ENCODE measurements around the gene C1GALT1.
A peak's percentile ranks its signal among the peaks of the same experiment; 100 is the strongest.
"Not testable (repeated sequence)": the region's sequence is repeated elsewhere in the genome, so short reads cannot be mapped to it uniquely, and the experiment has no call there.

The C1GALT1 gene

DNA sequence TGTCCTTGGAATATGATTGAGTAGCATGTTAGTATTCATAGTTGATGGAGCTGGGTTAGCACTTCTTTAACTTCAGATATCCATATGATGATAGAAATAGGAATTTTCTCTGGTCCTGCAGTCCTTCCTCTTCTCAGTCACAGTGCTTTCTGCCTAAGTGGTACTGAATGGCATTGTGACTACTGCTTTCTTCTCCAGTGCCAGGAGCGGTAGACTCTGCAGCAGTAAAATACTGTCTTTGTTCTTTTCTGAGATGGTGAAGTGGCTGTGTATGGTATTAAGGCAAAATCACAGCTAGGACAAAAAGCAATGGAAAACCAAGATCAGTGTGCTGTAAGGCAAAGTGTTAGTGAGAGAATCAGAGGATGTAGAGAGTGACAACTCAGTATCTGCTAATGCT lies 46.6 kb downstream of the C1GALT1 start:
- Mint-ChIP-seq H3K9me3 (ENCODE audit: low read depth) (peaks cover 15% of the 10 kb centered on the region), H3K4me3 (no peak overlapping the region), H3K4me1 (ENCODE audit: low read depth) (peaks cover 51% of the 10 kb centered on the region), H3K27me3 (no peaks in the 10 kb centered on the region), H3K36me3 (peaks cover 23% of the 10 kb centered on the region), H3K27ac (no peak overlapping the region)

DNA sequence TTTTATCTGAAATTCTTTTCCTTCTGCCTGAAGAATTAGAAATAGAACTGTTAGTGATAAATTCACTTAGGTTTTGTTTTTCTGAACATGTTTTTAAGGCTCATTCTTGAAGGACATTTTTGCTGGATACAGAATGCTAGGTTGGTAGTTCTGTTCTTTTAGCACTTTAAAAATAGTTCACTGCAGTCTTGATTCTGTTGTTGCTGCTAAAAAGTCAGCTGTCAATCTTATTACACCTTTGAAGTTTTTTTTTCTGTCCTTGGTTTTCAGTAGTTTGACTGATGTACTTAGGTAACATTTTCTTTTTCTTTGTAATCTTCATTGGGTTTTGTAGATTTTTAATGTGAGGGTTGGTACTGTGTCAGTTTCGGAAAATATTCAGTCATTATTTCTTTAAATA lies 48.7 kb downstream of the C1GALT1 start:
- Mint-ChIP-seq H3K4me3 (no peak overlapping the region), H3K9me3 (ENCODE audit: low read depth) (peaks cover 15% of the 10 kb centered on the region), H3K27me3 (no peaks in the 10 kb centered on the region), H3K36me3 (peaks cover 25% of the 10 kb centered on the region), H3K4me1 (ENCODE audit: low read depth) (peaks cover 53% of the 10 kb centered on the region), H3K27ac (no peak overlapping the region)

DNA sequence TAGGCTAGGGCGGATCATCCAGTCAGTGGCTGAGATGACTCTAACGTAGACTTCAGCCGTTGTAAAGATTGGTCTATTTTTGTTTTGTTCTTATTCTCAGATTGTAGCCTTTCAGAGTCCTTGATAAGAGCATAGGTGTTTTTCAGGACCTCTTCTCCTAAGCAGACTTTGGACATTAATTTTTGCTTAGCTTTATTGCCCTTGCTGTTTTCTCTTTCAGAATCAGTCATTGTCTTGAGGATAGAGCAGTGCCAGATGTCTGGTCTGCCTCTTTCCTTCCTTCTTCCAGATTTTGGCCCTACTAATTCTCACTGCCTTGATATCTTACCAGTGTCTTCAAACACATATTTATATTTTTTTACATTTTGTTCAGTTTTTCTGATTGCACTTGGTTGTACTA lies 49.5 kb downstream of the C1GALT1 start:
- H3K27ac Mint-ChIP-seq, result peak overlapping the region; percentile 13
- H3K4me1 Mint-ChIP-seq (ENCODE audit: low read depth), result peaks cover 53% of the 10 kb centered on the region
- no peak overlapping the region for H3K4me3 Mint-ChIP-seq
- no peaks in the 10 kb centered on the region for H3K27me3 Mint-ChIP-seq
- H3K9me3 Mint-ChIP-seq (ENCODE audit: low read depth), result peaks cover 15% of the 10 kb centered on the region
- H3K36me3 Mint-ChIP-seq, result peaks cover 27% of the 10 kb centered on the region

DNA sequence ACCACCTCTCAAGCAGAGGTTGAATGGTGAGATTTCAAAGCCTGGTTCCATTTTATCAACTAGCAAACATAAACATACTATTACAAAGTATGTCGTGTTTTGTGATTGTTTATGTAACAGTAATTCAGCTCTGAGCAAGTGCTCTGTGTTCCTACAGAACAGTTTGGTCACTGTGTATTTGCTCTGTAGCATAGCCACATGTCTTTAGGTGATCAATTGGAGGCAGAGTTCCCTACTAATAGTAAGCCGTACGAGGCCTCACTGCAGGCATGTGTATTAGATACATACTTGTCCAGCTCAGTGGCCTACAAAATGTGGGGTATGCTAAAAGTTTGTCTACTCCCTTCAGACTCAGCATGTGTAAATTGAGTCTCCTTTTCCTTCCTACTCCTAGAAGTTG lies 53.0 kb downstream of the C1GALT1 start:
- H3K9me3 Mint-ChIP-seq (ENCODE audit: low read depth), result peaks cover 11% of the 10 kb centered on the region
- H3K4me3 Mint-ChIP-seq, result no peak overlapping the region
- H3K27ac Mint-ChIP-seq, result no peak overlapping the region
- H3K4me1 Mint-ChIP-seq (ENCODE audit: low read depth), result peaks cover 55% of the 10 kb centered on the region
- peaks cover 33% of the 10 kb centered on the region for H3K36me3 Mint-ChIP-seq
- no peaks in the 10 kb centered on the region for H3K27me3 Mint-ChIP-seq

DNA sequence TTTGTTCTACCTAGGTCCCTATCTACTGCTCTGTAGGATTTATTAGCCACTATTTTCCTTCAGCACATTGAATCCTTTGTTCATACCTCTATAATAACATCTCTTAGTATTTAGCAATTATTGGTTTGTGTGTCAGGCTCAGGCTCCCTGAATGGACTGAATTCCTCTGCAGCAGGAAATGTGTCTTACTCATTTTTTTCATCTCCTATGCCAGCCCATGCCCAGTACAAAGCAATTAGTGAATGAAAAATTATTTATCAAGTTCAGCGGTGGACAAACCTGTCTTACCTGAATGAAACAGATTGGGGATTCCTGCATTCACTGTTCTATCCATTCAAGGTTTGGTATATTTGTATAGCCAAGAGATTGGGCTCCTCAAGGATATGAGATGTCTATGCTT lies 53.7 kb downstream of the C1GALT1 start:
- Mint-ChIP-seq H3K36me3 (peaks cover 30% of the 10 kb centered on the region), H3K4me1 (ENCODE audit: low read depth) (peaks cover 58% of the 10 kb centered on the region), H3K4me3 (no peak overlapping the region), H3K9me3 (ENCODE audit: low read depth) (peaks cover 7% of the 10 kb centered on the region), H3K27me3 (no peaks in the 10 kb centered on the region), H3K27ac (peak overlapping the region; percentile 11)

DNA sequence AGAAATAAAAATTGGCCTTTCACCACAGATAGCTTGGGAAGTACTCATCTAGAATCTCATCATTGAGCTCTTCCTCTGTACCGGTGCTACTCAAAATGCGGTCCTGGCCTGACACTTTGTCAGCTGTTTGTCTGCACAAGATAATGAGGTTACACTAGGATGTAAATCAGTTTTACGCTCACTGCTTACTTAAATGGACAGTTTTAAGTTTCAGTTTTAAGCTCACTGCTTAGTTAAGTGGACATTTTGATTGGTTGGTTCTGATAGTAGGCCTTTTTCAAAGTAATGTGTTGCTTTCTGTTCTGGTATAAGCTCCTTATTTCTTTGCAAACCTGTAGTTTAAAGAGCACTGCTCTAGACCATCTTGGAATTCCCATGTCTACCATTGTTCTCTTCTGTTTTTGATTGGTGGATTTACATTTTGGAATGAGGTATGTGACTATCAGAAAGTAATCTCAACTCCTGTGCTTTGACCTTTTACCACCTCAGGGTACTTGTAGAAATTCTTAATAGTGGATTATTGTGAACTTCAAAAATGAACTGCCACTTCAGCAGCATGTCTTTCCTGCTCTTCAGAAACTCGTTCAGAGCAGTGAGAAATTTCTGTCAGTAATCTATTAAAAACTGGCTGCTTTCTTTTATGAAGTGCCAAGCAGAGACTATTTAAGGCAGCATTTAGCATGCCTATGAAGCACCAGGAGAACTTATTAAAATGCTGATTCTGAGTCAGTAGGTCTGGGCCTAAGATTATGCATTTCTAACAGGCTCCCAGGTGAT lies 55.0 kb downstream of the C1GALT1 start:
- Mint-ChIP-seq H3K4me1 (ENCODE audit: low read depth) (peaks cover 50% of the 10 kb centered on the region), H3K27me3 (no peaks in the 10 kb centered on the region), H3K9me3 (ENCODE audit: low read depth) (no peaks in the 10 kb centered on the region), H3K27ac (peak overlapping the region; percentile 22), H3K36me3 (peaks cover 25% of the 10 kb centered on the region), H3K4me3 (no peak overlapping the region)

DNA sequence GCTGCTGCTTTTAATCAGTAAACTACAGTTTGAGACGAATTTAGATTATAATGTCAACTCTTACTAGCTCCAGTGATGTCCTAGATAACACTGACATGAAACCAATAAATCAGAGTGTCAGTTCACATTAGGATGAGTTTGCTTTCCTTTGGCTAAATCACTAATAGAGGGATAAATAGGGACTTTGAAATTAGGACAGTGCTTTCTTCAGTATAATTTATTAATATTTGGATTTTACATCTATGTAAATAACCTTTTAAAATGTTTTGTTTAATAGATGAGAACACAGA lies 55.6 kb downstream of the C1GALT1 start:
- H3K36me3 Mint-ChIP-seq, result peaks cover 29% of the 10 kb centered on the region

DNA sequence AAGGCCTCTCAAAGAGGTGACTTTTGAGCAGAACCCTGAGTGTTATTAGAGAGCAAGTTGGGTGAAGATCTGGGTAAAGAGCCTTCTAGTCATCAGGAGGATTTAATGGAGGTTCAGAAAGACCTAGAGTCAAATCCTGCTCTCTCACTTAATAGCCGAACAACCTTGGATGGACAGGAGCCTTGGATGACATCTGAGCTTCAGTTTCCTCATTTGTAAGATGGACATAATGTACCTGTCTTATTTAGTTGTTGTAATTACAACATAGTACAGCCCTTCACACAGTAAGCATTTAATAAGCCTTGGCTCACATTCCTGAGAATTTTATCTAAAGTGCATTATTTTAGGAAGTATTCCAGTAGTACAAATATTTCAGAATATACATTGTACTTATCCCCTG lies 57.0 kb downstream of the C1GALT1 start:
- Mint-ChIP-seq H3K9me3 (ENCODE audit: low read depth) (no peaks in the 10 kb centered on the region), H3K27me3 (no peaks in the 10 kb centered on the region), H3K4me3 (no peak overlapping the region), H3K4me1 (ENCODE audit: low read depth) (peaks cover 48% of the 10 kb centered on the region), H3K27ac (no peak overlapping the region), H3K36me3 (peaks cover 34% of the 10 kb centered on the region)

More for the DNA sequence above, 55.6 kb downstream of the C1GALT1 start:
- H3K27me3 Mint-ChIP-seq, result no peaks in the 10 kb centered on the region
- H3K4me3 Mint-ChIP-seq, result no peak overlapping the region
- H3K4me1 Mint-ChIP-seq (ENCODE audit: low read depth), result peaks cover 55% of the 10 kb centered on the region
- no peaks in the 10 kb centered on the region for H3K9me3 Mint-ChIP-seq (ENCODE audit: low read depth)
- H3K27ac Mint-ChIP-seq, result peak overlapping the region; percentile 18

DNA sequence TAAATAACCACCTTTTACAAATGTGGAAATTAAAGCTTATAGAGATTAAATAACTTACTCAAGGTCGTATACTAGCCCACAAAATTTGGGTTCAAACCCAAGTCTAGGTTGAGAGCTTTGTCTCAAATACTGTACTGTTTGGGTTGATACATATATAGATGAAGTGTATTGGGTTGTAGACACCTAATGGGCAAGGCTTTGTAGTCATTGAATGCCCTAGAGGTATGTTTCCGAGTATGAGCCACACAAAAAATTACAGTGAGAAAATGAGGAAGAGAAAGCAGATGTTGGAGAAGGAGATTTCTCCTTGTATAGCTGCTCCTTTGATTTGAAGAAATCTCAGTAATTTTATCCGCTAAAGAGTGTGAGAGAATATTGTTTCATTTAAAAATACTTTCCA lies 60.6 kb downstream of the C1GALT1 start:
- H3K36me3 Mint-ChIP-seq, result peaks cover 29% of the 10 kb centered on the region
- no peak overlapping the region for H3K27ac Mint-ChIP-seq
- H3K4me3 Mint-ChIP-seq, result no peak overlapping the region
- no peaks in the 10 kb centered on the region for H3K9me3 Mint-ChIP-seq (ENCODE audit: low read depth)
- H3K4me1 Mint-ChIP-seq (ENCODE audit: low read depth), result peaks cover 47% of the 10 kb centered on the region
- H3K27me3 Mint-ChIP-seq, result no peaks in the 10 kb centered on the region

DNA sequence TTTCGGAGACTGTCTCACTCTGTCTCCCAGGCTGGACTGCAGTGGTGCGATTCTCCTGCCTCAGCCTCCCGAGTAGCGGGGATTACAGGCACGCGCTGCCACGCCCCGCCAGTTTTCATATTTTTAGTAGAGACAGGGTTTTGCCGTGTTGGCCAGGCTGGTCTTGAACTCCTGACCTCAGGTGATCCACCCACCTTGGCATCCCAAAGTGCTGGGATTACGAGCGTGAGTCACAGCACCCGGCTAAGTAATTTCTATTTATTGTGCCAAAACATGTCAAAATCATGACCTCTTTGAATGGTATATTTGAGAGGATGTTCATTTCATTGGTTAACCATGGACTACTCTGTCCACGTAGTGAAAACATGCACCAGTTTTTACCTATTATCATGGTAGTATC lies 62.9 kb downstream of the C1GALT1 start:
- H3K27me3 Mint-ChIP-seq, result not testable (repeated sequence)

DNA sequence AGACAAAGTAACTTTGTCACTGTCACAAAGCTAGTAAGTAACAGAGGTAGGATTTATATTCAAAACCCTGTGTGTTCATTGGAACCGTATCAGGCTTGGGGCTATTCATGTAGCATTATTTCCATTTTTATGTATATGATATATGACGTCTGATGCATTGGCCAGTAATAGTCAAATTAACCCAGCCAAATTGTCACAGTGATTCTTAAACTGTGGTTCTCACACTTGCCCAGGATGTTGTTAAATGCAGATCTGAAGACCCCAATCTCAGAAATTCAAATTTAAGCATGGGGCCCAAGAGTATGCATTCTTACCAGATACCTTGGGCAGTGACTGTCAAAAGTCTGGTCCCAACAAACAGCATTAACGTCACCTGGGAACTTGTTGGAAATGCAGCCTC lies 63.9 kb downstream of the C1GALT1 start:
- no peaks in the 10 kb centered on the region for H3K9me3 Mint-ChIP-seq (ENCODE audit: low read depth)
- H3K27me3 Mint-ChIP-seq, result no peaks in the 10 kb centered on the region
- H3K4me1 Mint-ChIP-seq (ENCODE audit: low read depth), result peaks cover 35% of the 10 kb centered on the region
- peaks cover 22% of the 10 kb centered on the region for H3K36me3 Mint-ChIP-seq
- no peak overlapping the region for H3K4me3 Mint-ChIP-seq
- no peak overlapping the region for H3K27ac Mint-ChIP-seq

More for the DNA sequence above, 62.9 kb downstream of the C1GALT1 start:
- Mint-ChIP-seq H3K36me3 (peaks cover 20% of the 10 kb centered on the region), H3K4me1 (ENCODE audit: low read depth) (peaks cover 38% of the 10 kb centered on the region)
- H3K4me3 Mint-ChIP-seq; H3K9me3 Mint-ChIP-seq (ENCODE audit: low read depth); H3K27ac Mint-ChIP-seq: not testable (repeated sequence)

DNA sequence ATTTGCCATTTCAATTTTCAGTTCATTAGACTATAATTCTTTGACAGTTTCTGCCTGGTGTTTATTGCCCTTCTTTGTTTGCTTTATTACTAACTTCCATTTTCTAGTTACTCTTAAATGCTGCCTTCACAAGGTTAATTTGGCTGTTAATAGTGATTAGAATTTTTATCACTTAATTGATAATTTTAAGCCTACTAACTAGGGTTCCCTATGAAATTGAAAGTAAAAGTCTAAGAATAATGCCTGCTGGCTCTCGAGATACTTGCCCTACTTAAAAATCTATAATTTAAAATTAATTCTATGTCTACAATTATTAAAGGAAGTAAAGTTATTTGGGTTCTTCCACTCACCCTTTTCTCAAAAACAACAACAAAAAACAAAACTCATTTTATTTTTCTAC lies 65.3 kb downstream of the C1GALT1 start:
- peaks cover 27% of the 10 kb centered on the region for H3K36me3 Mint-ChIP-seq
- no peak overlapping the region for H3K27ac Mint-ChIP-seq
- H3K4me3 Mint-ChIP-seq, result no peak overlapping the region
- H3K4me1 Mint-ChIP-seq (ENCODE audit: low read depth), result peaks cover 36% of the 10 kb centered on the region
- H3K27me3 Mint-ChIP-seq, result no peaks in the 10 kb centered on the region
- H3K9me3 Mint-ChIP-seq (ENCODE audit: low read depth), result no peaks in the 10 kb centered on the region

DNA sequence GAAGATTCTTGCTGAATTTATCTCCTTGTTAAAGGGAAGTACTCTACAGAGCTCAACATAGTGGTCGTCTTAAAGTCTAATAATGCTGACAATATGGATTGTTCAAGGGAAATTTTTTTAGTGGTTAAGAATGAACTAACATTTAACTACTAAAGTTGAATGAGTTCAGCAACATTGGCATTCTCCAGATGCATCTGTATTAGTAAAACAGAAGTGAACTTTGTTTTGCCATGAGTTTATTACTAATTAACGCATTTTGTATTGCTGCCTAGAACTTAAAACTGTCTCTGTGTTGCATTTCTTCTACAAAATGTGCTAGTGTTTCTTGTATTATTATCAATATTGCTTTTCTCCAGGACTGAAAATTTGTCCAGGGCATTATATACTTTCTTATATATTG lies 67.5 kb downstream of the C1GALT1 start:
- H3K4me1 Mint-ChIP-seq (ENCODE audit: low read depth), result peaks cover 30% of the 10 kb centered on the region
- H3K27ac Mint-ChIP-seq, result no peak overlapping the region
- no peak overlapping the region for H3K4me3 Mint-ChIP-seq
- H3K27me3 Mint-ChIP-seq, result no peaks in the 10 kb centered on the region
- peaks cover 13% of the 10 kb centered on the region for H3K36me3 Mint-ChIP-seq
- H3K9me3 Mint-ChIP-seq (ENCODE audit: low read depth), result no peaks in the 10 kb centered on the region

DNA sequence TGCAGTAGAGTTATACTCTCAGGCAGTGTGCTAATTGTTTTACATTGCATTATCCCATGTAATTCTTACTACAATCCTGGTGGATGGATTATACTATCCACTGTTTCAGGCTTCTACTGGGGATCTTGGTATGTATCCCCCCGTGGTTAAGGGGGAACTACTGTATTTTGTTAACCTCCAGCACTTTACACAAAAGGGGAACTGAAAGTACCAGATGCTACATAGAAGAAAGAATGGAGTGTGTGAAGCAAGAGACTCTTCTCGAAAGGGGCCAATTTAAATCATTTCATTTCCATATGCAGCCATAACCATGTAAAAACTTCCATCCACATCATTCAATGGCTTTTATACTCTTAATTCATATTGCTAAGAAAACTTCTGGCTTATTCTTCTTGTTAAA lies 69.4 kb downstream of the C1GALT1 start:
- H3K36me3 Mint-ChIP-seq, result peaks cover 10% of the 10 kb centered on the region
- H3K4me1 Mint-ChIP-seq (ENCODE audit: low read depth), result peaks cover 25% of the 10 kb centered on the region
- H3K9me3 Mint-ChIP-seq (ENCODE audit: low read depth), result no peaks in the 10 kb centered on the region
- no peak overlapping the region for H3K4me3 Mint-ChIP-seq
- no peaks in the 10 kb centered on the region for H3K27me3 Mint-ChIP-seq
- H3K27ac Mint-ChIP-seq, result no peak overlapping the region

DNA sequence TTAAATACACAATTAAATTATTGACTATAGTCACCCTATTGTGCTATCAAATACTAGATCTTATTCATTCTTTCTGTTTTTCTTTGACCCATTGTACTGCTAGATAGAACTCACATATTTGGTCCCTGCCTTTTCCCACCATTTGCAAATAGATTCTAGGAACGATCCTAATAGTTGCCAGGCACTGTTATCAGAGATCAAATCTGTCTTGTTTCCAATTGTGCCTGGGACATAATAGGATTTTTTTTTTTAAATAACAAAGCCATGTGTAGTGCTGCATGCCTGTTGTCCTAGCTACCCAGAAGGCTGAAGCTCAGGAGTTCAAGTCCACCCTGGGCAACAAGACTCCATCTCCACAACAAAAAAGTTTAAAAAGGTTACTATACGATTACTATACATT lies 72.0 kb downstream of the C1GALT1 start:
- Mint-ChIP-seq H3K4me1 (ENCODE audit: low read depth) (peaks cover 30% of the 10 kb centered on the region), H3K4me3 (no peak overlapping the region), H3K36me3 (peaks cover 10% of the 10 kb centered on the region), H3K9me3 (ENCODE audit: low read depth) (no peaks in the 10 kb centered on the region), H3K27ac (peak overlapping the region; percentile 4), H3K27me3 (no peaks in the 10 kb centered on the region)

DNA sequence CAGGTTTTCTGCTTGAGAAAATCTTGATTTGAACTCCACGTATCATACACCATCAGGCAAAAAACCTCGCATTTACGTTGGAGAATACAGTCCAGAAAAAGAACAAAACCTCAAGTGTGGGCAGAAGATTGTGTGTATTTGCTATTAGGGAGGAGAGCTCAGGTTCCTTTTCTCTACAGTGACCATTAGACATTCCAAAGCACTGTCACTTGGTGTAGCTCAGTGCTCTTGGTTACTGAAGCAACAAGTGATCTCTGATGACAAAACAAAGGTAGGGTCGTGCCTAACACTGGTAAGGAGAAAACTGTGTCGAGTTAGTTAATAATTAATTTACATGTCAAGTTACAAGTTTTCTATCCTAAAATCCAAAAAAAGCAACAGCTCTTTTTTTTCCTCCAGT lies 72.6 kb downstream of the C1GALT1 start:
- Mint-ChIP-seq H3K9me3 (ENCODE audit: low read depth) (no peaks in the 10 kb centered on the region), H3K4me1 (ENCODE audit: low read depth) (peaks cover 36% of the 10 kb centered on the region), H3K4me3 (no peak overlapping the region), H3K36me3 (peaks cover 10% of the 10 kb centered on the region), H3K27me3 (no peaks in the 10 kb centered on the region), H3K27ac (peak overlapping the region; percentile 37)
